GM21786 (cell line): ENCODE data around the gene IFTAP.
"Not testable (repeated sequence)": the region's sequence is repeated elsewhere in the genome, so short reads cannot be mapped to it uniquely, and the experiment has no call there.

Experiments
- ATAC-seq: cut with Tn5 transposase; IDR thresholded peaks from one replicate; pipeline ENCODE4 v1.9.1; 2021; ENCODE audit not compliant: unreplicated experiment

Gene IFTAP

GRCh38 chr11:36635066-36635862 lies 41.0 kb downstream of the IFTAP start:
- no peak for ATAC-seq

GRCh38 chr11:36638556-36638955 lies 44.3 kb downstream of the IFTAP start:
- no peak for ATAC-seq

GRCh38 chr11:36657610-36658267 lies 63.4 kb downstream of the IFTAP start:
- ATAC-seq: no peak

GRCh38 chr11:36661359-36661758 lies 67.1 kb downstream of the IFTAP start:
- ATAC-seq: not testable (repeated sequence)

GRCh38 chr11:36672815-36673450 lies 78.6 kb downstream of the IFTAP start:
- no peak for ATAC-seq

GRCh38 chr11:36679547-36679946 lies 85.2 kb downstream of the IFTAP start:
- not testable (repeated sequence) for ATAC-seq

GRCh38 chr11:36683818-36684217 lies 89.5 kb downstream of the IFTAP start:
- ATAC-seq: no peak

- ATAC-seq: no peak
Measured at GRCh38 chr11:36684840-36685801, 90.8 kb downstream of the IFTAP start.

GRCh38 chr11:36688132-36688531 lies 93.8 kb downstream of the IFTAP start:
- ATAC-seq: no peak

GRCh38 chr11:36688571-36689291 lies 94.4 kb downstream of the IFTAP start:
- no peak for ATAC-seq

- ATAC-seq: no peak
Measured at GRCh38 chr11:36689442-36689841, 95.1 kb downstream of the IFTAP start.

- no peak for ATAC-seq
Measured at GRCh38 chr11:36692704-36693103, 98.4 kb downstream of the IFTAP start.

GRCh38 chr11:36693139-36693843 lies 99.0 kb downstream of the IFTAP start:
- no peak for ATAC-seq

- ATAC-seq: no peak
Measured at GRCh38 chr11:36695111-36695510, 100.8 kb downstream of the IFTAP start.

- ATAC-seq: no peak
Measured at GRCh38 chr11:36695571-36695970, 101.3 kb downstream of the IFTAP start.

GRCh38 chr11:36696550-36696949 lies 102.2 kb downstream of the IFTAP start:
- no peak for ATAC-seq

- no peak for ATAC-seq
Measured at GRCh38 chr11:36699271-36699670, 105.0 kb downstream of the IFTAP start.

- no peak for ATAC-seq
Measured at GRCh38 chr11:36700246-36700645, 105.9 kb downstream of the IFTAP start.

GRCh38 chr11:36702330-36703054 lies 108.2 kb downstream of the IFTAP start:
- ATAC-seq: no peak
